HG03103 (cell line): ENCODE results near the gene PTPN20.

Experiments
- ATAC-seq: cut with Tn5 transposase; IDR thresholded peaks from one replicate; pipeline ENCODE4 v1.9.1; 2021; ENCODE audit warnings: low read depth; ENCODE audit not compliant: unreplicated experiment

PTPN20 gene

GRCh38 chr10:47046321-47047126 lies 135.3 kb downstream of the PTPN20 start:
- no peak for ATAC-seq

GRCh38 chr10:47047127-47047504 lies 135.9 kb downstream of the PTPN20 start:
- ATAC-seq = no peak

GRCh38 chr10:47047577-47048525 lies 136.6 kb downstream of the PTPN20 start:
- ATAC-seq = no peak

- no peak for ATAC-seq
These were observed 137.3 kb downstream of the PTPN20 start for GRCh38 chr10:47048526-47048905.

- no peak for ATAC-seq
These were observed 138.0 kb downstream of the PTPN20 start for GRCh38 chr10:47049056-47049851.

- ATAC-seq = no peak
These were observed 138.7 kb downstream of the PTPN20 start for GRCh38 chr10:47049906-47050305.

- ATAC-seq = no peak
These were observed 139.6 kb downstream of the PTPN20 start for GRCh38 chr10:47050618-47051455.

GRCh38 chr10:47051741-47052238 lies 140.6 kb downstream of the PTPN20 start:
- ATAC-seq = no peak
